GM19099 (cell line): ENCODE measurements around the gene PNCK.

Experiments
- POLR2A ChIP-seq: IDR thresholded peaks from 3 replicates; pipeline ENCODE4 v1.6.1; 2011; ENCODE audit warnings: low read depth; ENCODE audit not compliant: insufficient read length; ENCODE audit errors: extremely low read depth

Gene PNCK

GRCh38 chrX:153700967-153701366 lies 27.4 kb upstream of the PNCK start:
- no peak for TF ChIP-seq POLR2A

GRCh38 chrX:153700376-153700945 lies 26.8 kb upstream of the PNCK start:
- TF ChIP-seq POLR2A, result no peak

- TF ChIP-seq POLR2A, result no peak
Measured at GRCh38 chrX:153697924-153698865, 24.6 kb upstream of the PNCK start.

GRCh38 chrX:153696100-153696499 lies 22.5 kb upstream of the PNCK start:
- no peak for TF ChIP-seq POLR2A

GRCh38 chrX:153694687-153695270 lies 21.2 kb upstream of the PNCK start:
- no peak for TF ChIP-seq POLR2A

GRCh38 chrX:153693216-153694086 lies 19.8 kb upstream of the PNCK start:
- TF ChIP-seq POLR2A, result no peak

- no peak for TF ChIP-seq POLR2A
Measured at GRCh38 chrX:153692611-153693156, 19.1 kb upstream of the PNCK start.

- no peak for TF ChIP-seq POLR2A
Measured at GRCh38 chrX:153692003-153692402, 18.4 kb upstream of the PNCK start.

GRCh38 chrX:153690466-153690865 lies 16.9 kb upstream of the PNCK start:
- TF ChIP-seq POLR2A, result no peak

- no peak for TF ChIP-seq POLR2A
Measured at GRCh38 chrX:153689654-153690465, 16.2 kb upstream of the PNCK start.

- no peak for TF ChIP-seq POLR2A
Measured at GRCh38 chrX:153688911-153689590, 15.4 kb upstream of the PNCK start.

GRCh38 chrX:153688506-153688905 lies 14.9 kb upstream of the PNCK start:
- TF ChIP-seq POLR2A, result no peak

- no peak for TF ChIP-seq POLR2A
Measured at GRCh38 chrX:153688071-153688470, 14.5 kb upstream of the PNCK start.
